Gastrocnemius medialis (tissue), 4 donors: ENCODE results near the gene LTK. TPM values are rescaled to one million over a fixed set of nuclear protein-coding genes. Genes with fewer than 3 reads are reported as not detected.

Experiments used
- ATAC-seq, 2 donors: fragments of 150-250 bp; one replicate each; pipeline ENCODE4 v1.9.1; 2016
- DNase-seq, 2 donors: peaks; one replicate each; pipeline ENCODE4 v3.0.0-alpha.2; 2019
- H3K27ac ChIP-seq, 4 donors: fragments of 200-600 bp; sonication (generic); 1 replicate in 1 of 4; 2 replicates in 3 of 4; pipeline ENCODE4 v1.5.1; 2016 to 2018; ENCODE audit warnings: mild to moderate bottlenecking in 2 of 4, moderate library complexity in 1 of 4
- H3K27me3 ChIP-seq, 3 donors: fragments of 200-600 bp; sonication (generic) in 2 of 3; 1 replicate in 1 of 3; 2 replicates in 2 of 3; pipeline versions ENCODE4 v1.5.1 to v1.6.0; 2016 to 2019; ENCODE audit warnings: mild to moderate bottlenecking in 1 of 3, moderate library complexity in 1 of 3
- H3K36me3 ChIP-seq, 2 donors: fragments of 200-600 bp; sonication (generic) in 1 of 2; one replicate each; pipeline ENCODE4 v1.5.1; 2017 to 2018
- H3K4me1 ChIP-seq, 2 donors: fragments of 200-600 bp; sonication (generic) in 1 of 2; one replicate each; pipeline ENCODE4 v1.5.1; 2016 to 2017; ENCODE audit warnings: mild to moderate bottlenecking in 2 of 2
- H3K4me3 ChIP-seq, 4 donors: fragments of 200-600 bp; sonication (generic) in 3 of 4; 1 replicate in 1 of 4; 2 replicates in 3 of 4; pipeline ENCODE4 v1.5.1; 2016 to 2019; ENCODE audit warnings: mild to moderate bottlenecking in 2 of 4
- H3K9me3 ChIP-seq, 3 donors: fragments of 200-600 bp; sonication (generic) in 2 of 3; 1 replicate in 1 of 3; 2 replicates in 2 of 3; pipeline ENCODE4 v1.5.1; 2016 to 2019
- CTCF ChIP-seq, 5 experiments: fragments of 450-650 bp in 3 of 5; fragments of 200-600 bp in 2 of 5; sonication (generic) in 2 of 5; IDR thresholded peaks in 4 of 5; conservative IDR thresholded peaks in 1 of 5; 1 replicate in 4 of 5; 2 replicates in 1 of 5; pipeline ENCODE4 v1.5.1; 2016 to 2019; ENCODE audit warnings: antibody characterized with exemption in 5 of 5, mild to moderate bottlenecking in 3 of 5, moderate library complexity in 3 of 5
- POLR2A ChIP-seq, 2 donors: fragments of 450-650 bp; IDR thresholded peaks; one replicate each; pipeline ENCODE4 v1.6.1; 2017; ENCODE audit warnings: antibody characterized with exemption in 2 of 2, mild to moderate bottlenecking in 2 of 2, moderate library complexity in 2 of 2
- in situ Hi-C, 4 donors: fragments of 200-750 bp; cut with MboI; loops; one replicate each; pipeline versions ENCODE4 v1.15.0 to v1.8.0; 2017; ENCODE audit warnings: low sequenced_read_pairs in 4 of 4
- intact Hi-C: fragments of 100-400 bp; cut with DNase I; formaldehyde crosslinking; loops from one replicate; pipeline ENCODE4 v1.15.1; 2023; ENCODE audit warnings: low total_unique reads
- total RNA-seq, 4 donors: library from RNA; depleted of rRNA; stranded (reverse); fragments of >200 nt; gene quantifications; one replicate each; pipeline versions ENCODE4 v1.1.0 to v1.2.3, GENCODE V29; 2016

Gene LTK
- total RNA-seq, 4 donors from 2014 or later = 0.34 to 0.68 TPM; not detected in 2

DNA sequence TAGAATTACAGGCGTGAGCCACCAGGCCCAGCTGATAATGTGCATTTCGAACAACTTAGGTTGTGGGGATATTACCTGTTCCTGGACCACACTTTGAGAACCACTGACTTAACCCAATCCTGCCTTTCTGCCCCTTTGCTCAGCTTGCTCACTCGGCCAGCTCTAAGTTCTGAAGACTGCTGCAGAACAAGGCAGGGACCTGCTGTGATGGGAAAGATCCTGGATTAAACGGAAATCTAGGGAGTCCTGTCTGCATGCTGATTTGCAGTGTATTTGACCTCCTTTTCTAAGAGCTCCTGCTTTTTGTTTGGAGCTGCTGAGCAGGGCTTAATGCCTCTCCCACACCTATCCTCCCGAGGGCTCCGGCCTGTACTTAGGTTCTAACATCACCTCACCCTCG lies 2.9 kb downstream of the LTK start:
- DNase-seq (no peak), ATAC-seq (no peak)
- intact Hi-C loops (no loop called here), in situ Hi-C loops (no loop called here)
- no peaks in the 10 kb centered on the region for H3K9me3 ChIP-seq
- peaks cover 31 to 34% (median 32%) of the 10 kb centered on the region in 3 donors for H3K27me3 ChIP-seq
- no peak overlapping the region for H3K4me3 ChIP-seq
- TF ChIP-seq CTCF (IDR thresholded peaks at IDR 0.05 in 4 of 5, conservative IDR thresholded peaks at IDR 0.05 in 1 of 5) = no peak
- no peak for TF ChIP-seq POLR2A (IDR thresholded peaks at IDR 0.05)
- no peaks in the 10 kb centered on the region for H3K36me3 ChIP-seq
- H3K27ac ChIP-seq = no peak overlapping the region
- peaks cover 20 to 27% of the 10 kb centered on the region in 2 donors for H3K4me1 ChIP-seq

GRCh38 chr15:41507820-41508290 lies 5.8 kb downstream of the LTK start:
- Histone ChIP-seq H3K4me3 (no peak overlapping the region), H3K36me3 (no peaks in the 10 kb centered on the region), H3K4me1 (peaks cover 9 to 16% of the 10 kb centered on the region in 2 donors), H3K27ac (no peak overlapping the region), H3K9me3 (no peaks in the 10 kb centered on the region), H3K27me3 (peaks cover 26 to 32% (median 32%) of the 10 kb centered on the region in 3 donors)
- no peak for ATAC-seq
- intact Hi-C loops (no loop called here), in situ Hi-C loops (no loop called here)
- DNase-seq = no peak
- TF ChIP-seq CTCF (IDR thresholded peaks at IDR 0.05 in 4 of 5, conservative IDR thresholded peaks at IDR 0.05 in 1 of 5) = no peak

- Histone ChIP-seq H3K4me1 (peaks cover 0 to 12% of the 10 kb centered on the region in 2 donors), H3K27me3 (peaks cover 26 to 32% (median 30%) of the 10 kb centered on the region in 3 donors), H3K9me3 (no peaks in the 10 kb centered on the region), H3K4me3 (no peak overlapping the region), H3K27ac (no peak overlapping the region), H3K36me3 (no peaks in the 10 kb centered on the region)
- in situ Hi-C loops = no loop called here
- TF ChIP-seq CTCF (IDR thresholded peaks at IDR 0.05 in 4 of 5, conservative IDR thresholded peaks at IDR 0.05 in 1 of 5) (no peak), POLR2A (IDR thresholded peaks at IDR 0.05) (no peak)
- no peak for DNase-seq
- intact Hi-C loops = no loop called here
- no peak for ATAC-seq
Measured at GRCh38 chr15:41506796-41507341, 6.8 kb downstream of the LTK start.

DNA sequence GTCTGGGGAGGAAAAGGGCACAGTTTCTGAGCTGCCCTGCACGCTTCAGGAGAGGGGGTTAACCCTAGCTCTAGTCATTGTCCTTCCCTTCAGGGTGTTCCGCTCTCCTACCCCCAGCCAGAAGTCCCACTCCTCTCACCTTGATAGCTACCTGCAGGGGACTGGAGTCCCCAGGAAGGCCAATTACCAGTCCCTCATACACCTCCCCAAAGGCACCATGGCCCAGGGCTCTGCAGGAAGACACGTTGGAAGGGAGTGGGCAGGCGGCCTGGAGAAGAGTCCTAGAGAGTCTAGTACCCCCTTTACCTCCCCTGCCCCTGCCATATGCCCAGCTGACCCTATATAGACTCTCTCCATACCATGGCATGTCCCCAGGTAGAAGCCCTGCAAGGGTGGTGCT lies 7.9 kb downstream of the LTK start:
- Histone ChIP-seq H3K27ac (no peak overlapping the region), H3K36me3 (no peaks in the 10 kb centered on the region), H3K4me1 (peaks cover 0 to 10% of the 10 kb centered on the region in 2 donors), H3K27me3 (peaks cover 28 to 35% (median 29%) of the 10 kb centered on the region in 3 donors), H3K9me3 (no peaks in the 10 kb centered on the region), H3K4me3 (no peak overlapping the region)
- DNase-seq = no peak
- ATAC-seq = no peak
- in situ Hi-C loops (no loop called here), intact Hi-C loops (no loop called here)
- no peak for TF ChIP-seq POLR2A (IDR thresholded peaks at IDR 0.05)
- no peak for TF ChIP-seq CTCF (IDR thresholded peaks at IDR 0.05 in 4 of 5, conservative IDR thresholded peaks at IDR 0.05 in 1 of 5)
